Measurements from ENCODE around the gene MMP11.

Gene MMP11

DNA sequence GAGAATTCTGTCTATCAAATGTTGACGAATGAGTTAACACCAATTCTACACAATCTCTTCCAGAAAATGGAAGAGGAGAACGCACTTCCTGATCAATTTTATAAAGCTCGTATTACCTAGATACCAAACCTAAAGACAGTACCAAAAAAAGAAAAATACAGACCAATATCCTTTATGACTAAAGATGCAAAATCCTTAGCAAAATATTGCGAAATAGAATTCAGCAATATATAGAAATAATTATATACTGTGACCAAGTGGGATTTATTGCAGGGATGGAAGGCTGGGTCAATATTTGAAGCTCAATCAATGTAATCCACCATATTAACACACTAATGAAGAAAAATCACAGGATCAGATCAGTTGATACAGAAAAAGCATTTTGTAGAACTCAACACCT lies 39.7 kb downstream of the MMP11 start:
- no peak overlapping the region for H3K4me3 ChIP-seq (replicated peaks in 1 of 2; ENCODE audit: low read depth in 2 of 2, low read length in 2 of 2)
- no peak for TF ChIP-seq CTCF (IDR thresholded peaks at IDR 0.05; ENCODE audit: low read depth, low read length)
- no peak for DNase-seq (ENCODE audit: low read depth in 2 of 2)

GRCh38 chr22:23815541-23816155 lies 43.0 kb downstream of the MMP11 start:
- DNase-seq (ENCODE audit: low read depth in 2 of 2) = no peak
- no peak for TF ChIP-seq CTCF (IDR thresholded peaks at IDR 0.05; ENCODE audit: low read depth, low read length)
- H3K4me3 ChIP-seq (replicated peaks in 1 of 2; ENCODE audit: low read depth in 2 of 2, low read length in 2 of 2) = no peak overlapping the region

- H3K4me3 ChIP-seq (replicated peaks in 1 of 2; ENCODE audit: low read depth in 2 of 2, low read length in 2 of 2) = no peak overlapping the region
- DNase-seq (ENCODE audit: low read depth in 2 of 2) = no peak
- TF ChIP-seq CTCF (IDR thresholded peaks at IDR 0.05; ENCODE audit: low read depth, low read length) = no peak
These were observed 43.7 kb downstream of the MMP11 start for GRCh38 chr22:23816156-23816976.

DNA sequence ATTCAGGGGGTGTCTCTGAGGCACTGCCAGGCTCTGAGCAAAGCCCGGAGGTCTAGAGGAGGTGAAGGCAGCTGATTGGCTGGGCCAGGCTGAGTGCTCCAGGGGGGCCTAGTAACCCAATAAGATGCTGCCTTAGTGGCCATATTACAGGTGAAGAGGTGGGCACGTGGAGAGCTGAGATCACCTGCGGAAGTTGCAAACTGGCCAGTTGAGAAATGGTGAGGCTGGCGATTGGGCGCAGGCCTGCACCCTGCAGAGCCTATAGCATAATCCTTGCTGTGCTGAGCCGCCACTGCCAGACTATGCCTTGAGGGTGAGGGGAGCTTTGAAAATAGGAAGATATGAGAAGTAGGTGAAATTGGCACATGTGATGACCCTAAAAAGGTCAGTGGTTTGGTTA lies 44.5 kb downstream of the MMP11 start:
- no peak for DNase-seq (ENCODE audit: low read depth in 2 of 2)
- no peak overlapping the region for H3K4me3 ChIP-seq (replicated peaks in 1 of 2; ENCODE audit: low read depth in 2 of 2, low read length in 2 of 2)
- no peak for TF ChIP-seq CTCF (IDR thresholded peaks at IDR 0.05; ENCODE audit: low read depth, low read length)

GRCh38 chr22:23818541-23818940 lies 45.9 kb downstream of the MMP11 start:
- DNase-seq (ENCODE audit: low read depth in 2 of 2) = no peak
- no peak for TF ChIP-seq CTCF (IDR thresholded peaks at IDR 0.05; ENCODE audit: low read depth, low read length)

DNA sequence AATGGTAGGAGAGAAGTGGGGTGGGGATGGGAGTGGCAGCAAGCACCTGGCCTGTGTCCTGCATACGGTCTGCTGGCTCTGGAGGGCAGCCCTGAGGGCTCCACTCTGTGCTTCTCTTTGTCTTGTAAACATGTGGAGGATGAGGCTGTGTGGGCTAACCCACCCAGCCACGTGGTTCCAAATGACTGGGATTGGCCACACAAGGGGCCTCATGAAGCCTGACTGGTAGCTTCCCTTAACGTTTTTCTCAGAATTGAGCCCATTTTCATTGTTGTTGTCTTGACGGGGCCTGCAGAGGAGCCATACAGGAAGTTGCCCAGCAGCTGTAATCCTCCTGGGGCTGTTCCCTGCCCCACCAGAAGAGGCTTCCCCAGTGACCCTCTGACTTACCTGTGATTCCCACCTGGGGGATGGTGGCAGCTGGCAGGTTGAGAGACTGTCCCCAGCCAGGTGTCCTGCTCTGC lies 48.1 kb downstream of the MMP11 start:
- TF ChIP-seq CTCF (IDR thresholded peaks at IDR 0.05; ENCODE audit: low read depth, low read length) = no peak
- DNase-seq (ENCODE audit: low read depth in 2 of 2) = no peak
- H3K4me3 ChIP-seq (replicated peaks in 1 of 2; ENCODE audit: low read depth in 2 of 2, low read length in 2 of 2) = no peak overlapping the region

More at GRCh38 chr22:23818541-23818940, 45.9 kb downstream of the MMP11 start:
- no peak overlapping the region for H3K4me3 ChIP-seq (replicated peaks in 1 of 2; ENCODE audit: low read depth in 2 of 2, low read length in 2 of 2)

Data from cardiac fibroblast (primary cell).